HG03097 (cell line): ENCODE data around the gene STK38L.

Source experiments
- ATAC-seq: cut with Tn5 transposase; IDR thresholded peaks from one replicate; pipeline ENCODE4 v1.9.1; 2021; ENCODE audit not compliant: unreplicated experiment, low FRiP score

The STK38L gene

GRCh38 chr12:27272373-27273028, 28.4 kb downstream of the STK38L start:
- ATAC-seq = no peak

DNA sequence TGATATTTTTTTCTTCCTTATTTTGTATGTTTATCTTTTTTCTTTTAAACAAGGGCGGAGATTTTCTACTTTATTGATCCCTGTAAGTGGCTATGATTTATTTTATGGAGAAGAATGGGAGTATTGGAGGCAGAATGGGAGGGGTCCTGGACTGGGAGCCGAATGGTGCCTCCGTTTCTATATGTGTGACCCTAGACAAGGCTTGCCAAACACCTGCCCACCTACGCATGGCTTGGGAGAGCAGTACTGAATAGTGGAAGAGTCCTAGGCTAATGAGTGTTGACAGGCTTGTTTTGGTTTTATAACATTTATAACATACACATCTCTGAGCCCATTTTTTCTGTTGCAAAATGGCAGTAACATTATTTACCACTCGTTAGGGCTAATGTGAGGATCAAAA, 29.0 kb downstream of the STK38L start:
- no peak for ATAC-seq

DNA sequence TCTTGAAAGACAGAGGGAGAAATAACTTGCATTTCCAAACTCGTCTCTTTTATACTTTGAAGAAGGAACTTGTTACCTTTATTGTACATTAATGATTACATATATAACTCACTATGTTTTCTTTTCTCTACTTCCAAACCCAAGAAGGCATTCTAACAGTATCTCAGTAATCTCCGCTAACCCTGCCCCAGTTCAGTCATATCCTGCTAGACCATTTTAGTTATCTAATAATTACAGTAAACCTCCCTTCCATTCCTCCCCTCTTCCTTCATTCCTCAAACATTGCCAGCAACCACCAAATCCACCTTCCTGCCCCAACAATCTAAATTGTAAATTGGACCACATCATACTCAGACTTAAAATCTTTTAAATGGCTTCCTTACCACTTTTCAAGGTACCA, 30.6 kb downstream of the STK38L start:
- no peak for ATAC-seq

- ATAC-seq = no peak
Measured at GRCh38 chr12:27276275-27276674, 32.2 kb downstream of the STK38L start.

DNA sequence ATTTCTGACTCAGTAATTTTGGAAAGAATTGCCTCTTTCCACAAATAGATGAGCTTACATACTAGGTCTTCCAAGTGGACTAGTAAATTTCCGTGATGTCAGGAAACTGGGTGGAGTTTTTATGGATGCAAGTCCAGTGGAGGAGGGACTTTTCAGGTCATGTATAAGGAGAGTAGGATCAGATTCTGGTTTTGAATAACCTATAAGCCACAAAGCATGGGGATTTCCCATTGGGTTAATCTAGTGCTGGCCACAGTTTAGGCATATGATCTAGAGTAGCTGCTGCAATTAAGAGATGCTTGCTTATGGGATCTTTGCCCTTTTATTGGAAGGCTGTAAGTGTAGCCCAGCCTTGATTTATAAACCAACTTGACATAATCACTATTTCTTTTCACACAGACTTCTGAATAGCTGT, 33.8 kb downstream of the STK38L start:
- peak; percentile 86 for ATAC-seq

DNA sequence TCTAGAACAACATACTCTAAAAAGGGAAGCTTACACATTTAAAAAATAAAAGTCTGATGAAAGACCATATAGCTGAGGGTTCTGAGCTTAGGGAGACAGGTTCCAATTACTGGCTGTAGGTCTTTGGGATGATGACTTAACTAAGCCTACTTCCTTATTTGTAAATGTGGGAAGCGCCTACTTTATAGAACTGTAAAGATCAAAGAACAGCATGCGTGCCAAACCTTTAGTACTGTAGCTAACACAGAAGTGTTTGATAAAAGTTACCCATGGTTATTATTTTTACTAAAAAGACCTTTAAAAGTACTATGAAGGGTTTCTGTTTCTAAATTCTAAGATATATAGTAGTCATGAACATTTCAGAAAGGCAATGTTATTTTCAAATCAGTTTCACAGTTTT, 35.7 kb downstream of the STK38L start:
- ATAC-seq = no peak

DNA sequence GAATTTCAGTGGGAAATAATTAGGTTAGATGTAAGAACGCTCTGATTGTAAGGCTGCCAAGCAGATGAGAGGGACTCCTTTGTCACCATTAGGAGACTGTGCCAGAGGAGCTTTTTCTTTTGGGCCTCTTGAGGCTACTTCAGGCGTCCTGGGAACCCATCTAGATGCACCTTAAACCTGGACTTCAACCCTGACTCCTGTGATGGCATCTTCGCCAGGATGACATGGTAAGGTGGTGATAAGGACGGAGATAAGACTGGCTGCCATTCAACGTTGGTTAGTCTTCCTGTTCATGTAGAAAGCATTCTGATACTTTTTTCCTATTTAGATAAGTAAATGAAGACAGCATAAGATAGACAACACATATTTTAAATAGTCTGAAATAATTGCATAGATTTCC, 36.3 kb downstream of the STK38L start:
- ATAC-seq = no peak

DNA sequence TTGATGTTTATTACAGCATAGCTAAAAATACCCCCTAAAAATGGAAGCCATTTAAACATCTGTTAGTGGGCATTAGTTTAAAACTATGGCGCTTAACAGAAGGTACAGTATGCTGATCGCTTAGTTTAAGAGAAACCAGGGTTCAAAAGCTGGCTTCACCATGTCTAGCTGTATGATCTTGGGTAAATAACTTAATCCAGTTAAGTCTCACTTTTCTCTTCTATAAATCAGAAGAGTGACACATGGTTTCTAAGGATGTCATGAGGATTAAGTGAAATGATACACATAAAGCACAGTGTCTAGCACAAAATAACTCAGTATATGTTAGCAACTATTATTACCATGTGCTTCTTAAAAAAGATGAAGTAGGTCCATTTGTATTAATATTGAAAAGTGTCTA, 38.7 kb downstream of the STK38L start:
- ATAC-seq = no peak

GRCh38 chr12:27284021-27284420, 39.9 kb downstream of the STK38L start:
- ATAC-seq = no peak

GRCh38 chr12:27284751-27285150, 40.7 kb downstream of the STK38L start:
- ATAC-seq = no peak

DNA sequence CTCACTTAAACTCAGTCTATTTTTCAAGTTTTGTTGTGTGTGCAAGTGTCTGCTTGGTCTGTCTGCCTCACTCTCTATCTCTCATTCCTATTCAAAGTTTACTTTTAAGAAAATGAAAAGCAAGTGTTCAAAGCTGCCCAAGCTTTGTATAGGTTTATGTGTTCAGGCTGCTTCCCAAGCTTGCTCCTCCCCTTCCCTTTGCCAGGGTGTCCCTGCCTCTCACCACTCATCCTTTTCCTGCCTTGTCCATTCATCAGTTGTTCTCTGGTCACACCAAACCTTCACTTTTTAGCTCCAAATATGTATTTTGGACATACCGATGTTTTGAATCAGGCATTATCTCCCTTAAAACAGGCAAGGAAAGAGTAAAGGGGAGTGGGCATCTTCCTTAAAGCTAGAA, 41.3 kb downstream of the STK38L start:
- ATAC-seq = no peak

DNA sequence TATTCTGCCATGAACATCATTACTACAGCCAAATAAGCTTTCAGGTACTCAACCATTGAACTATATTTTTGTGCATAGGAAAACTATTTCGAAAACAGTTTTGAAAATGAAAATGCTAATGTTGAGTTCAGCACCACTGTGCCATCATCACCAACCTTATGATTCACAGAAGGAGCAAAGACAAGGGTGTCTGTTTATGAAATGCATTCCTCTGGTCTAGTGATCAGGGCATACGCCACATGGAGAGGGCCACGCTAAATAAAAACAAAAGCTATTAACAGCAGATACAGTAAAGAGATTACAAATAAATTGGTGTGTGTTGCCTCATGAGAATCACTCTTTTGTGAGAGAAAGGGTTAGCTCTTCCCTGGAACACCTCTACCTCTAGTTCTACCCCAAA, 45.3 kb downstream of the STK38L start:
- ATAC-seq = no peak

DNA sequence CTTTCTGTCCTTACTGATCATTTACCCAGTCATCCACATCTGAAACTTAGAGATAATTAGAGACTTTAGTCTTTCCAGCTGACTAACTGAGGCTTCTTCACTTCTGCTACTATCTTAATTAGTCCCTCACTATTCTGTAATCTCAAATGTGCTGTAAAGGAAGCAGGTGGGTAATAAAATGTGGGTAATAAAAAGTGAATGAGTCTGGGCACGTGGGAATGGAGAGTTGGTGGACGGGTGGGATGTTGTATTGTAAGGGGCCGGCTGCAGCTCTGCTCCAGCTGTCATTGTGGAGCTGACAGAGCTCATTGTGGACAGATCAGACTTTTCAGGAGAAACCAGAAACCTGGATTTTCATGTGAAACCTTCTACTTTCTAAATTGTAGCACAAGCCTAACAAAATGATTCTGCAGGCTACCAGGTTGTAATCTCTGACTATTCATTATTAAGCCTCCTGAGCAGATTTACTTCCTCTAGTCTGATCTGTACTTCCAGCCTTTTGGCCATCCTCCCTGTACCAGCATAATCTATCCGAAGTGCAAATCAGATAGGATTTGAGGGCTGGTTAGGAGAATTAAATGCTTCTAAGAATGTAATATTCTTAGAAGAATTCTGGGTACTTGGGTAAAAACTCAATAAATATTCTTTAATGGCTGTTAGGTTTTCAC, 46.5 kb downstream of the STK38L start:
- ATAC-seq = no peak

DNA sequence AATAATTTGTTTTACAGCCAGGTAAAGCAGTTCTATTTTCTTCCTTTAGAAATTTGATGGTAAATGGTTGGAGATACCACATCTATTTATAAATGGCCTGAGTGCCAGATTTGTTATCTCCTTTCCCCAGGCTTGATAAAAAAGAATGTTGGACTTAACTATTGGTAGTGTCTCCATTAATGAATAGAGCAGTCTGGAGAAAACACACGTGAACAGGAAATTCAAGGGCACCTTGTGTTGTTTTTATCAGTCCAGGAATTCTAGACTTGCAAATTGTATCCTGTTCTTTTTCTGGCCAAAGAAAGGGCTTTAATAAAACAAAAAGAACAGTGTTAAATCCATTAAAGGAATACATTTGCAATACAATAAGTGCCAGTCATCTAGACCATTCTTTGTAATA, 47.8 kb downstream of the STK38L start:
- ATAC-seq = no peak

- ATAC-seq = no peak
Measured at GRCh38 chr12:27292718-27293117, 48.6 kb downstream of the STK38L start.

GRCh38 chr12:27293463-27293862, 49.4 kb downstream of the STK38L start:
- no peak for ATAC-seq

- no peak for ATAC-seq
Measured at GRCh38 chr12:27296674-27297073, 52.6 kb downstream of the STK38L start.

- ATAC-seq = no peak
Measured at GRCh38 chr12:27297566-27297965, 53.5 kb downstream of the STK38L start.

DNA sequence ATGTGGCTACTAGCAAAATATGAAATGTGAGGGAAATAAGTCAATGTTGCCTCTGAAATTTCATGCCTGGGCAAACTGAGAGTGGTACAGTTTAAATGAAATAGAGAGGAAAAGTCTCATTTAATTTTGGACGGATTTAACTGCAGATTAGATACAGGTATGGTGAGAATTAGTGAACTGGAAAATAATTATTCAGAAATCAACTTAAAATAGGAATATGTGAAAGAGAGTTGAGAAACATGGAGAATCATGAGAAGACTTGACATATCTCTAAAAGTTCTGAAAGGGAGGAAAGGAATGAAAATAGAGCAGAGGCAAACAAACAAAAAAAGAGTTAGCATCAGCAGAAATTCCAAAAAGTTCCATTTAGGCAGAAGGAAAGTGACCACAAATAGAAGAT, 55.0 kb downstream of the STK38L start:
- ATAC-seq = no peak

GRCh38 chr12:27300226-27300625, 56.1 kb downstream of the STK38L start:
- no peak for ATAC-seq

DNA sequence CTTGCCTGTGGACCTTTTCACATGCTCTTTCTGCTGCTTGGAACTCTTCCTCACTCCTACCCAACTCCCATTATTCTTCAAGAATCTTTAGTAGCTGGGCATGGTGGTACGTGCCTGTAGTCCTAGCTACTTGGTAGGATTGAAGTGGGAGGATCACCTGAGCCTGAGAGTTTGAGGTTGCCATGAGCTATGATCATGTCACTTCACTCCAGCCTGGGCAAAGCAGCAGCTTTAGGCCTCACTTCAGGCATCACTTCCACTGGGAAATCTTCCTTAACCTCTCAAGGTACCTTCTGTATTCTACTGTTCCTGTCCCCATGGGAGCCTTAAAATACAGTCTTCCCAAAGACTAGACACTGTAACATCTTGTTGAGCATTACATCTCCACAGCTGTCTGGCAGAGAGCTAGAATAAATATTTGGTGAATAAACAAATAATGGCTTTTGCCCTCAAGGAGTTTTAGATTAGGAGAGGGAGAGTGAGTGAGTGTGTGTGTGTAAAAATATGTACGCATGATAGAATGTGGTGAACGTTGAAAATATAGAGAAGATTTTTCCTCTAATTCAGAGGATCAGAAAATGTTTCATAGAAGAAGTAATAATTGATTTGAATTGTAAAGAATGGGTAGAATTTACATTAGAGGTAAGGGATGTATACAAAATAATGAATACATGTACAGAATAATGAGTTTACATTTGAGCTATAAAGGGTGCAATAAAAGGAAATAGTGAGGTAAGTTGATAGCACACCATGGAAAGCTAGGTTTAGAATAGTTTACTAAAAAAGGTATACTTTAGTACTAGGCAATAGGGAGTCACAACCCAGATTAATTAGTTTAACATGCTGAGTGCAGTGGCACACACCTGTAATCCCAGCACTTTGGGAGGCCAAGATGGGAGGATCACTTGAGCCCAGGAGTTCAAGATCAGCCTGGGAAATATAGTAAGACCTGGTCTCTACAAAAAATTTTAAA, 59.3 kb downstream of the STK38L start:
- ATAC-seq = no peak
